Activated CD4-positive, alpha-beta T cell treated with anti-CD3 and anti-CD28 coated beads for 48 hours (primary cell): ENCODE data around the gene RNASEH2A.

ENCODE experiments used
- DNase-seq: peaks from one replicate; pipeline ENCODE4 v3.0.0-alpha.2; 2020

Gene RNASEH2A

GRCh38 chr19:12806242-12807081 lies at the start of gene RNASEH2A:
TSS of gene RNASEH2A (plus strand) at chr19:12806584. CDS start at chr19:12806674, 90 bp downstream.
- DNase-seq, result peak; percentile 93

GRCh38 chr19:12757544-12758274 lies 48.7 kb upstream of the RNASEH2A start:
- peak; percentile 80 for DNase-seq

GRCh38 chr19:12759686-12760085 lies 46.7 kb upstream of the RNASEH2A start:
- DNase-seq, result no peak

- DNase-seq, result no peak
Observed at GRCh38 chr19:12763100-12763499, 43.3 kb upstream of the RNASEH2A start.

- no peak for DNase-seq
Observed at GRCh38 chr19:12764698-12765097, 41.7 kb upstream of the RNASEH2A start.

GRCh38 chr19:12766051-12766521 lies 40.3 kb upstream of the RNASEH2A start:
- DNase-seq, result peak; percentile 84

- no peak for DNase-seq
Observed at GRCh38 chr19:12767150-12767549, 39.2 kb upstream of the RNASEH2A start.

- no peak for DNase-seq
Observed at GRCh38 chr19:12767666-12768065, 38.7 kb upstream of the RNASEH2A start.

GRCh38 chr19:12769689-12770088 lies 36.7 kb upstream of the RNASEH2A start:
- peak; percentile 70 for DNase-seq

- DNase-seq, result no peak
Observed at GRCh38 chr19:12770922-12771321, 35.5 kb upstream of the RNASEH2A start.

GRCh38 chr19:12772323-12772722 lies 34.1 kb upstream of the RNASEH2A start:
- no peak for DNase-seq

- no peak for DNase-seq
Observed at GRCh38 chr19:12773571-12773970, 32.8 kb upstream of the RNASEH2A start.

GRCh38 chr19:12774588-12775555 lies 31.5 kb upstream of the RNASEH2A start, which contains the start of gene HOOK2:
TSS of gene HOOK2 (minus strand) at chr19:12775552. CDS start at chr19:12775449, 103 bp downstream.
- DNase-seq, result peak; percentile 43

GRCh38 chr19:12777217-12778016 lies 29.0 kb upstream of the RNASEH2A start:
- DNase-seq, result peak; percentile 88

GRCh38 chr19:12778017-12778904 lies 28.1 kb upstream of the RNASEH2A start:
- peak; percentile 61 for DNase-seq

- DNase-seq, result no peak
Observed at GRCh38 chr19:12778905-12779161, 27.6 kb upstream of the RNASEH2A start.

GRCh38 chr19:12779162-12779993 lies 27.0 kb upstream of the RNASEH2A start:
- no peak for DNase-seq

- no peak for DNase-seq
Observed at GRCh38 chr19:12782174-12782423, 24.3 kb upstream of the RNASEH2A start.

- peak; percentile 89 for DNase-seq
Observed at GRCh38 chr19:12782424-12783290, 23.7 kb upstream of the RNASEH2A start.
